ENCODE measurements around the gene LAMB3. TPM values are rescaled to one million over a fixed set of nuclear protein-coding genes. Genes with fewer than 3 reads are reported as not detected.

LAMB3 gene
- total RNA-seq, 4 donors from 2014 or later = 70.0 to 181 (median 123) TPM

DNA sequence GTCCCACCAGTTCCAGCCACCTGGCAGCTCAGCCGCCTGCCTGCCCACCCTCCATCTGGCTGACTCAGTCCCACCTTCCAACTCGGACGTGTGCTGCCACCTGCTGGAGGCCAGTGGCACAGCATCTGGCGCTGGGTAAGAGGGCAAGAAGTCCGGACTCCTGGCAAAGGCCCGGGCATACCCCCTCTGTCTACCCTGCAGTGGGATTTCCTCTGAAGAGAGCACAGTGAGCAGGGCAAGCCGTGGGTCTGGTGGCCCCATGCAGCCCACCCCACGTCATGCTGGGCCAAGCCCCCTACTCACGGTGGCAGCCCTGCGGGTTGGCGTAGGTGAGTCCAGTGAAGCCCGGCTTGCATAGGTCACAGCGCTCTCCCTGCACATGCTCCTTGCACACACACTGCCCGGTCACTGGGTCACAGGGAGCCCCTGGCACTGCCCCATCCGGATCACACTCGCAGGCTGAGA is 24.5 kb downstream of the LAMB3 start:
- no peak overlapping the region for H3K4me3 ChIP-seq (ENCODE audit: low read depth, poor library complexity, severe bottlenecking)
- 40 to 49% methylated on average over 16 of the region's 16 CpGs for WGBS, 2 donors
- peak; percentile 55 to 94 for DNase-seq (ENCODE audit: low spot score in 2 of 2)
- intact Hi-C loops (cut with DNase I; ENCODE audit: low total_unique reads) = loop anchor here (10.0 kb wide), 1 partner anchor 67 kb away; no protein-coding TSS in a partner anchor
- TF ChIP-seq POLR2A (IDR thresholded peaks at IDR 0.05) = no peak
- TF ChIP-seq CTCF (IDR thresholded peaks at IDR 0.05) = peak in 1 of 3 donors; percentile 68

DNA sequence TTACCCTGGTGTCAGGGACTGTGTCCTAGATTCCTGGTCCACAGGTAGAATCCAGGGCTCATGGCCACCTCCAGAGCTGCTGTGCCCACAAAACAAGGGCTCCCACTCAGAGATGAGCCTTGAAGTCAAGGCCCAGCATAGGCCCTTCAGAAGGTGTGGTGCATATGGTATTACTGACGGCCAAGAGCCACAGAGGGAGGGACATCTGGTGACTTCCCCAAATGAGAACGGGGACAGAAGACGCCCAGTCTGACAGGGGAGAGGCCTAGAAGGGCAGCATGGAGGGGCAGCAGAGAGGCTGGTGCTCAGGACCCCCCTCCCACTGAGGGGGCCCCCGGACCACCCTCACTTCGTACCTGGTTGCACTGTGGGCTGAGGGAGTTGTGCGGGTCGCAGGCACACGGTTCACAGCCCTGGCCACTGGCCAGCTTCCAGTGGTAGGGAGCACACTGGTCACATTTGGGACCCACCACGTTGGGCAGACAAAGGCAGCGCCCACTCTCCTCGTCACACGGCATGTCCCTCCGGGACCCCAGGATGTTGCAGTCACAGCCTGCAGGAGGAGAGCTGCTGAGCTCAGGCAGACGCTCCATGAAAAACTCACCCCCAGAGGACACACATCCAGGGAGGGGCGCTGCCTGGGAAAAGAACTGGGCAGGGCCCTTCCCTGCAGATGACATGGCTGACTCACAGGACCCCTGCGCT is 25.0 kb downstream of the LAMB3 start:
- intact Hi-C loops (cut with DNase I; ENCODE audit: low total_unique reads) = loop anchor here (10.0 kb wide), 1 partner anchor 68 kb away; no protein-coding TSS in a partner anchor
- 56 to 57% methylated on average over 15 to 16 of the region's 16 CpGs for WGBS, 2 donors
- no peak overlapping the region for H3K4me3 ChIP-seq (ENCODE audit: low read depth, poor library complexity, severe bottlenecking)
- no peak for DNase-seq (ENCODE audit: low spot score in 2 of 2)
- TF ChIP-seq CTCF (IDR thresholded peaks at IDR 0.05) (no peak), POLR2A (IDR thresholded peaks at IDR 0.05) (no peak)

- WGBS, 2 donors = 88 to 90% methylated on average over 12 to 19 of the region's 19 CpGs
- DNase-seq (ENCODE audit: low spot score in 2 of 2) = no peak
- TF ChIP-seq CTCF (IDR thresholded peaks at IDR 0.05) (no peak), POLR2A (IDR thresholded peaks at IDR 0.05) (no peak)
- intact Hi-C loops (cut with DNase I; ENCODE audit: low total_unique reads) = loop anchor here (10.0 kb wide), 1 partner anchor 68 kb away; no protein-coding TSS in a partner anchor
- no peak overlapping the region for H3K4me3 ChIP-seq (ENCODE audit: low read depth, poor library complexity, severe bottlenecking)
These were observed 25.7 kb downstream of the LAMB3 start for GRCh38 chr1:209626346-209627026.

- H3K4me3 ChIP-seq (ENCODE audit: low read depth, poor library complexity, severe bottlenecking) = no peak overlapping the region
- intact Hi-C loops (cut with DNase I; ENCODE audit: low total_unique reads) = loop anchor here (10.0 kb wide), 1 partner anchor 69 kb away; no protein-coding TSS in a partner anchor
- no peak for DNase-seq (ENCODE audit: low spot score in 2 of 2)
- no peak for TF ChIP-seq POLR2A (IDR thresholded peaks at IDR 0.05)
- no peak for TF ChIP-seq CTCF (IDR thresholded peaks at IDR 0.05)
- WGBS, 2 donors = 77 to 79% methylated on average over 11 to 18 of the region's 18 CpGs
These were observed 26.4 kb downstream of the LAMB3 start for GRCh38 chr1:209625791-209626285.

DNA sequence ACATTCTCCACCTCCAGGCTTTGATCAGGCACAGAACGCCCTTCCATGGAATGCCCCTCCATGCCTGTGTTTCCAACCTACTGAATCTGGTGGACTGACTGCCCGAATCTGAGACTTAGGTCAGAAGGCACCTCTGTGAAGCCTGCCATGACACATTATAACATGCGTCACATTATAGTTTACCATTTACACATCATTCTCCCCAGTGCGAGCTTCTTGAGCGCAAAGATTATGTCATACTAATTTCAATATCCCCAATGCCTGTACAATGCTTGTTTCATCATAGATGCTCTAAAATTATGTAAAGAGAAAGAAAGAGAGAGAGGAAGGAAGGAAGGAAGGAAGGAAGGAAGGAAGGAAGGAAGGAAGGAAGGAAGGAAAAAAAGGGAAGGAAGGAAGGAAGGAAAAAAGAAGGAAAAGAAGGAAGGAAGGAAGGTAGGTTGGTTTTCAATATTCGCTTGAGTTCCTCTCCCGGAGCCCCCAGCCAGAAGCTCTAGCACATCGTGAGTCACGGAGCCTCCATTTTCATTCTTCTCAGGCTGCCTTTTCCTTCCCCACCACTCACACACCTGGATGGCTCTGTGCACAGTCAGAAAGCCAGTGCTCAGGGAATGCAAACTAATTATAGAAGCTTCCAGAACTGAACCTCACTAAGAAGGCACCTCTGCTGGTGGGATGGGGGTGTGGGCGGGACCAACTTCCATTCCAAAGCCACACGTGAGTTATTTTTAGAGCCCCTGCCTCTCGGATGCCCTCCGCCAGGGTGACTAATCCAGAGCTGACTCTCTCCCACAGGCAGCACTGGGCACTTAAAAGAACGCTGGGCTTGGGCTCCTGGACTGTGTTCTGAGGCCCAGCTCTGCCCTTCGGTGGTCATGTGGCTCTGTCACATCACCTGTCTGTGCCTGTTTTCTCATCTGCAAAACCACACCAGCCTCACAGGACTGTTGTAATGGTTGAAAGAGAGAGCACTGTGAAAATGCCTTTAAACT is 27.4 kb downstream of the LAMB3 start:
- 77 to 78% methylated on average over 15 of the region's 15 CpGs for WGBS, 2 donors
- TF ChIP-seq POLR2A (IDR thresholded peaks at IDR 0.05) (no peak), CTCF (IDR thresholded peaks at IDR 0.05) (no peak)
- DNase-seq (ENCODE audit: low spot score in 2 of 2) = no peak
- H3K4me3 ChIP-seq (ENCODE audit: low read depth, poor library complexity, severe bottlenecking) = no peak overlapping the region
- intact Hi-C loops (cut with DNase I; ENCODE audit: low total_unique reads) = loop anchor here (10.0 kb wide), 1 partner anchor 70 kb away; no protein-coding TSS in a partner anchor

Data from lower leg skin (tissue), 4 donors.